ENCODE results near the gene CCDC9B. TPM values are rescaled to one million over a fixed set of nuclear protein-coding genes. Genes with fewer than 3 reads are reported as not detected.

Gene CCDC9B
- total RNA-seq, 1 donor: 23.9 TPM

GRCh38 chr15:40286794-40287193 lies 53.9 kb downstream of the CCDC9B start:
- H3K4me2 ChIP-seq (ENCODE audit: insufficient read depth, low read length): no peak overlapping the region
- peaks cover 2% of the 10 kb centered on the region for H3K4me1 ChIP-seq (ENCODE audit: insufficient read depth, low read length)
- no peak for DNase-seq (ENCODE audit: insufficient read length, low spot score, missing footprints)
- TF ChIP-seq, protein P1, sequence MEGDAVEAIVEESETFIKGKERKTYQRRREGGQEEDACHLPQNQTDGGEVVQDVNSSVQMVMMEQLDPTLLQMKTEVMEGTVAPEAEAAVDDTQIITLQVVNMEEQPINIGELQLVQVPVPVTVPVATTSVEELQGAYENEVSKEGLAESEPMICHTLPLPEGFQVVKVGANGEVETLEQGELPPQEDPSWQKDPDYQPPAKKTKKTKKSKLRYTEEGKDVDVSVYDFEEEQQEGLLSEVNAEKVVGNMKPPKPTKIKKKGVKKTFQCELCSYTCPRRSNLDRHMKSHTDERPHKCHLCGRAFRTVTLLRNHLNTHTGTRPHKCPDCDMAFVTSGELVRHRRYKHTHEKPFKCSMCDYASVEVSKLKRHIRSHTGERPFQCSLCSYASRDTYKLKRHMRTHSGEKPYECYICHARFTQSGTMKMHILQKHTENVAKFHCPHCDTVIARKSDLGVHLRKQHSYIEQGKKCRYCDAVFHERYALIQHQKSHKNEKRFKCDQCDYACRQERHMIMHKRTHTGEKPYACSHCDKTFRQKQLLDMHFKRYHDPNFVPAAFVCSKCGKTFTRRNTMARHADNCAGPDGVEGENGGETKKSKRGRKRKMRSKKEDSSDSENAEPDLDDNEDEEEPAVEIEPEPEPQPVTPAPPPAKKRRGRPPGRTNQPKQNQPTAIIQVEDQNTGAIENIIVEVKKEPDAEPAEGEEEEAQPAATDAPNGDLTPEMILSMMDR (IDR thresholded peaks at IDR 0.05; ENCODE audit: extremely low read depth, low read depth, low read length): no peak
- H3K4me3 ChIP-seq (ENCODE audit: insufficient read depth, low read length): no peak overlapping the region
- H3K27me3 ChIP-seq (ENCODE audit: insufficient read depth, low read length): peaks cover 30% of the 10 kb centered on the region
- no peaks in the 10 kb centered on the region for H3K9me3 ChIP-seq (ENCODE audit: low read depth, low read length)
- no peaks in the 10 kb centered on the region for H3K36me3 ChIP-seq (ENCODE audit: insufficient read depth, low read length)
- H2AFZ ChIP-seq (ENCODE audit: low read length): no peak overlapping the region
- no peaks in the 10 kb centered on the region for H3K79me2 ChIP-seq (ENCODE audit: insufficient read depth, low read length)
- H4K20me1 ChIP-seq (ENCODE audit: insufficient read depth, low read length): no peaks in the 10 kb centered on the region
- H3K27ac ChIP-seq (ENCODE audit: low read depth, low read length): no peak overlapping the region

DNA sequence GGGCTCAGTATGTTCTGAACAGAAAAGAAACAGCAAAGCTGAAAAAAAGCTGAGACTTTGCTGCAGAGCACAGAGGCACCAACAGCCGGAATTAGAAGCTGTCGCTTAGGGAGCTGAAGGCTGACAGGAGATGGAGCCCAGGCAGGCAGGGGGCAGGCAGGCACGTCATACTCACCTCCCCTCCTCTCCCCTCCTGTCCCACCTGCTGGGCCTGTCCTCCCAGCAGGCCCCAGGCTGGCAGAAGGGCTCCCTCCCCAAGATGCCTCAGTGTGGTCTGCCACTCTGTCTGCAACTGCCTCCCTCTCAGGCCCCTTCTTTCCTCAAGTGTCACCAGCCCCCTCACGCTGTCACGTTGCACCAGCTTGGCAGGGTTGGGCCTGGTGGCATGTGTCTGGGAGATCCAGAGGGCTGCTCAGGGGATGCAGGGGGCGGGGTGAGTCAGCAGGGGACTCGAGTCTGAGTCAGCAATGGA lies 54.6 kb downstream of the CCDC9B start:
- DNase-seq (ENCODE audit: insufficient read length, low spot score, missing footprints): no peak

DNA sequence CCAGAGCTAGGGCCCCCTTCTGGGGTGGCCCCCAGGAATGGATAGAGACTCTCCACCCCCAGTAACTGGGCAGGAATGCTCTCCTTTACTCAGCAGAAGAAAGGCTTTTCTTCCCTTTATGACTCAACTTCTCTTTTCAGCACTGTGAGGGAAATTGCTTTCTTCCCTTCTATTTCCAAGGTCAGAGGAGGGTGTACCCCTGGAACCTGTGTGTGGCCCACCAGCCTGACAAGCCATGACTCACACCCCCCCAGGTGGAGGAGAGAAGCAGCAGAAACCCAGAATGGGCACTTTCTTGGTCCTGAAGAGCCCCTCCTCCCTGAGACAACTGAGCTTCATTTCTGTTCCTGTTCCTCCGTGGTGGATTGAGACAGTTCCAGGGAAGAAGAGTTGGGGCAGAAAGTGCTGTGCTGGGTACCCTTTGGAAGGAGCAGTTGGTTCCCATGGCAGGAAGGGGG lies 55.2 kb downstream of the CCDC9B start:
- H3K36me3 ChIP-seq (ENCODE audit: insufficient read depth, low read length): no peaks in the 10 kb centered on the region
- H2AFZ ChIP-seq (ENCODE audit: low read length): no peak overlapping the region
- DNase-seq (ENCODE audit: insufficient read length, low spot score, missing footprints): peak; percentile 93
- peaks cover 2% of the 10 kb centered on the region for H3K4me1 ChIP-seq (ENCODE audit: insufficient read depth, low read length)
- H3K9me3 ChIP-seq (ENCODE audit: low read depth, low read length): no peaks in the 10 kb centered on the region
- H4K20me1 ChIP-seq (ENCODE audit: insufficient read depth, low read length): no peaks in the 10 kb centered on the region
- H3K27ac ChIP-seq (ENCODE audit: low read depth, low read length): no peak overlapping the region
- no peak overlapping the region for H3K4me3 ChIP-seq (ENCODE audit: insufficient read depth, low read length)
- no peak overlapping the region for H3K4me2 ChIP-seq (ENCODE audit: insufficient read depth, low read length)
- H3K79me2 ChIP-seq (ENCODE audit: insufficient read depth, low read length): no peaks in the 10 kb centered on the region
- TF ChIP-seq, protein P1 (IDR thresholded peaks at IDR 0.05; ENCODE audit: extremely low read depth, low read depth, low read length): no peak
- peaks cover 37% of the 10 kb centered on the region for H3K27me3 ChIP-seq (ENCODE audit: insufficient read depth, low read length)

More for the DNA sequence above, 54.6 kb downstream of the CCDC9B start:
- Histone ChIP-seq H3K36me3 (ENCODE audit: insufficient read depth, low read length) (no peaks in the 10 kb centered on the region), H3K27me3 (ENCODE audit: insufficient read depth, low read length) (peaks cover 32% of the 10 kb centered on the region), H3K4me1 (ENCODE audit: insufficient read depth, low read length) (peaks cover 2% of the 10 kb centered on the region), H4K20me1 (ENCODE audit: insufficient read depth, low read length) (no peaks in the 10 kb centered on the region), H2AFZ (ENCODE audit: low read length) (no peak overlapping the region), H3K4me2 (ENCODE audit: insufficient read depth, low read length) (no peak overlapping the region), H3K27ac (ENCODE audit: low read depth, low read length) (no peak overlapping the region), H3K79me2 (ENCODE audit: insufficient read depth, low read length) (no peaks in the 10 kb centered on the region), H3K4me3 (ENCODE audit: insufficient read depth, low read length) (no peak overlapping the region), H3K9me3 (ENCODE audit: low read depth, low read length) (no peaks in the 10 kb centered on the region)
- TF ChIP-seq, protein P1 (IDR thresholded peaks at IDR 0.05; ENCODE audit: extremely low read depth, low read depth, low read length): no peak

DNA sequence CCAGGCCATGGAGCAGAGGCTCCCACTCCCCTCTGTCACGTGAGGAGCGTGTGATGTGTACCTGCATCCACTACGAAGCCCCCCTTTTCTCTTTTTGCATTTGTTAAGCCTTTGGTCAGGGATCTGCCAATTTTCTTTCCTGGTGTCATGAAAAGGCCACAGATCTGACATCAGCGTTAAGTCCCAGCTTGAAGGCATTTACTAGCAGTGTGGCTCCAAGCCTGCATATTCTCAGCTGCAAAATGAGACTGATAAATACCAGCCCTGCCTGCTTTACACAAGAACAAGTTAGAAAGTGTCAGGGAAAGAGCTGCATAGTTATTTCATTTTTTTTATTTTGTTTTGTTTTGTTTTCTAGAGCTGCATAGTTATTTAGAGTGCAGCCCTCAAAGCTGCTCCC lies 55.6 kb downstream of the CCDC9B start:
- no peak for DNase-seq (ENCODE audit: insufficient read length, low spot score, missing footprints)

More for the DNA sequence above, 55.6 kb downstream of the CCDC9B start:
- Histone ChIP-seq H3K27me3 (ENCODE audit: insufficient read depth, low read length) (peaks cover 37% of the 10 kb centered on the region), H4K20me1 (ENCODE audit: insufficient read depth, low read length) (no peaks in the 10 kb centered on the region), H3K36me3 (ENCODE audit: insufficient read depth, low read length) (no peaks in the 10 kb centered on the region), H3K9me3 (ENCODE audit: low read depth, low read length) (no peaks in the 10 kb centered on the region), H3K27ac (ENCODE audit: low read depth, low read length) (no peak overlapping the region), H3K4me3 (ENCODE audit: insufficient read depth, low read length) (no peak overlapping the region), H2AFZ (ENCODE audit: low read length) (no peak overlapping the region), H3K79me2 (ENCODE audit: insufficient read depth, low read length) (no peaks in the 10 kb centered on the region), H3K4me2 (ENCODE audit: insufficient read depth, low read length) (no peak overlapping the region), H3K4me1 (ENCODE audit: insufficient read depth, low read length) (peaks cover 2% of the 10 kb centered on the region)
- TF ChIP-seq, protein P1 (IDR thresholded peaks at IDR 0.05; ENCODE audit: extremely low read depth, low read depth, low read length): no peak

Data from osteoblast (primary cell).